ENCODE data around the gene CLEC16A.

The CLEC16A gene

GRCh38 chr16:11091021-11091785 lies 146.8 kb downstream of the CLEC16A start:
- Histone ChIP-seq H3K27me3 (ENCODE audit: insufficient read depth, poor library complexity, severe bottlenecking) (no peaks in the 10 kb centered on the region), H3K27ac (replicated peaks) (no peak overlapping the region), H3K4me3 (replicated peaks; ENCODE audit: insufficient read depth, low read length) (no peak overlapping the region)
- DNase-seq (ENCODE audit: low read depth in 1 of 2, low spot score in 1 of 2), result peak in 1 of 2 experiments; percentile 44
- TF ChIP-seq POLR2AphosphoS5 (IDR thresholded peaks at IDR 0.05; ENCODE audit: low read depth), result no peak
- no peak for TF ChIP-seq GABPA (IDR thresholded peaks at IDR 0.05; ENCODE audit: low read depth)
- TF ChIP-seq SPI1 (IDR thresholded peaks at IDR 0.05; ENCODE audit: borderline replicate concordance, low read depth), result no peak
- TF ChIP-seq CTCF (IDR thresholded peaks at IDR 0.05; ENCODE audit: insufficient read depth, low read length), result no peak
- TF ChIP-seq REST (IDR thresholded peaks at IDR 0.05; ENCODE audit: insufficient replicate concordance, low read depth), result no peak

- Histone ChIP-seq H3K27me3 (ENCODE audit: insufficient read depth, poor library complexity, severe bottlenecking) (no peaks in the 10 kb centered on the region), H3K27ac (replicated peaks) (peak overlapping the region; percentile 83), H3K4me3 (replicated peaks; ENCODE audit: insufficient read depth, low read length) (no peak overlapping the region)
- TF ChIP-seq REST (IDR thresholded peaks at IDR 0.05; ENCODE audit: insufficient replicate concordance, low read depth), result no peak
- no peak for TF ChIP-seq POLR2AphosphoS5 (IDR thresholded peaks at IDR 0.05; ENCODE audit: low read depth)
- no peak for TF ChIP-seq GABPA (IDR thresholded peaks at IDR 0.05; ENCODE audit: low read depth)
- TF ChIP-seq SPI1 (IDR thresholded peaks at IDR 0.05; ENCODE audit: borderline replicate concordance, low read depth), result no peak
- no peak for TF ChIP-seq CTCF (IDR thresholded peaks at IDR 0.05; ENCODE audit: insufficient read depth, low read length)
- DNase-seq (ENCODE audit: low read depth in 1 of 2, low spot score in 1 of 2), result no peak
Observed at GRCh38 chr16:11092788-11093571, 148.6 kb downstream of the CLEC16A start.

GRCh38 chr16:11093572-11094074 lies 149.3 kb downstream of the CLEC16A start:
- Histone ChIP-seq H3K4me3 (replicated peaks; ENCODE audit: insufficient read depth, low read length) (no peak overlapping the region), H3K27ac (replicated peaks) (peak overlapping the region; percentile 83), H3K27me3 (ENCODE audit: insufficient read depth, poor library complexity, severe bottlenecking) (no peaks in the 10 kb centered on the region)
- DNase-seq (ENCODE audit: low read depth in 1 of 2, low spot score in 1 of 2), result no peak
- TF ChIP-seq SPI1 (IDR thresholded peaks at IDR 0.05; ENCODE audit: borderline replicate concordance, low read depth) (no peak), REST (IDR thresholded peaks at IDR 0.05; ENCODE audit: insufficient replicate concordance, low read depth) (no peak)

All from HL-60 (cell line).